AG04450 (cell line): ENCODE results near the gene LILRB1. TPM values are rescaled to one million over a fixed set of nuclear protein-coding genes. Genes with fewer than 3 reads are reported as not detected.

Experiments used
- CTCF ChIA-PET: fragments of 300-600, 350-600 bp; formaldehyde crosslinking; extraction: SDS; loops from one replicate; lab custom pipeline; 2022; ENCODE audit warnings: antibody characterized with exemption, inconsistent platforms; lab: Charles Lee
- POLR2A ChIA-PET: fragments of 350-600 bp; formaldehyde crosslinking; extraction: SDS; loops from one replicate; lab custom pipeline; 2021; ENCODE audit warnings: antibody characterized with exemption, inconsistent platforms; lab: Yijun Ruan, JAX
- DNase-seq: peaks from one replicate; pipeline ENCODE4 v3.0.0-alpha.2; 2011; ENCODE audit warnings: low read depth, low spot score
- H3K27ac ChIP-seq: one replicate; pipeline ENCODE4 v1.5.1; 2012; ENCODE audit warnings: low read depth, low read length, control low read depth
- H3K27me3 ChIP-seq: one replicate; pipeline ENCODE4 v1.6.0; 2012; ENCODE audit warnings: low read length; ENCODE audit not compliant: control insufficient read depth, insufficient read depth
- H3K4me3 ChIP-seq: 2 replicates; pipeline ENCODE4 v1.5.1; 2011; ENCODE audit warnings: mild to moderate bottlenecking, low read depth, low read length, control low read depth
- H3K9me3 ChIP-seq: 2 replicates; pipeline ENCODE4 v1.5.1; 2012; ENCODE audit warnings: low read length; ENCODE audit not compliant: control insufficient read depth, insufficient read depth
- polyA plus RNA-seq: library from polyadenylated mRNA; depleted of rRNA; stranded (reverse); fragments of >200 nt; gene quantifications from 2 replicates; pipeline ENCODE4 v1.2.3, GENCODE V29; 2011
- TF ChIP-seq, protein P1 (sequence below): IDR thresholded peaks from 2 replicates; pipeline ENCODE4 v1.5.1; 2011; ENCODE audit warnings: low read depth, low read length, control low read depth, inconsistent platforms

Gene LILRB1
- polyA plus RNA-seq, 1 experiment: not detected

DNA sequence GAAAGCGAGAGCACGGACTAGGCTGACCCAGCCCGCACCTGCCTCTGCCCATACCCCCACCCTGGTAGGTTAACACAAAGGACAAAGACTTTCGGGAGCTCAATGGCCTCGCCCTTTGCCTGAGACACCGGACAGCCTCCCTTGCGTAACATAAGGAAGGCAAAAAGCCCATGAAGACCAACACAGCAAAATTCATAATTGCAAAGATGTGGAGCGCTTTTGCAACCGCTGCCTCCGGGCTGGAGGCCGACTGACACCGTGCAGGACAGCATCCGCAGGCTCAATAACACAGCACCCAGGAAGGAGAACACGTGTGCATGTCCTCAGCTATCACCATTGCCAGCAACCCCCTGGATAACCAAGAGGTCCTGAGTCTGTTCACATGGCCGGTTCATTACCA, 21.5 kb upstream of the LILRB1 start:
- CTCF ChIA-PET: no interaction called here

DNA sequence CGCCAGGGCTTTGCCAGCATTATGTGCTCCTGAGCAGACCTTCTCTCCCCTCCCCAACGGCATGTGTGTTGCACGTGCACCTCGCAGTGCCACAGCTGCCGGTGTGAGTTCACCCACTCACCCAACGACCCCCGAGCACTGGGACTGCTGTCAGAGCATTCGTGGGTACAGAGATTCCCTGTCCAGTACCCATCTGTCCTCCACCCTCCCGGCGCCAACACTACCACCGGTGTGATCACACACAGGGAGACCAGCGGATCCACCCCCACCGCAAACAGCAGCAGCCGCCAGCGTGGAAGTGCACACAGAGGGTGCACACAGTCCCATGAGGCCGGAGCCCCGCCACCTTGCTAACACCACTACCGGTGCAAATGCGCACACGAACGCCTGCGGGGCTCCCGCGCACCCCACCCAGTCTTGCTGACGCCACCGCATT, 20.9 kb upstream of the LILRB1 start:
- TF ChIP-seq, protein P1, sequence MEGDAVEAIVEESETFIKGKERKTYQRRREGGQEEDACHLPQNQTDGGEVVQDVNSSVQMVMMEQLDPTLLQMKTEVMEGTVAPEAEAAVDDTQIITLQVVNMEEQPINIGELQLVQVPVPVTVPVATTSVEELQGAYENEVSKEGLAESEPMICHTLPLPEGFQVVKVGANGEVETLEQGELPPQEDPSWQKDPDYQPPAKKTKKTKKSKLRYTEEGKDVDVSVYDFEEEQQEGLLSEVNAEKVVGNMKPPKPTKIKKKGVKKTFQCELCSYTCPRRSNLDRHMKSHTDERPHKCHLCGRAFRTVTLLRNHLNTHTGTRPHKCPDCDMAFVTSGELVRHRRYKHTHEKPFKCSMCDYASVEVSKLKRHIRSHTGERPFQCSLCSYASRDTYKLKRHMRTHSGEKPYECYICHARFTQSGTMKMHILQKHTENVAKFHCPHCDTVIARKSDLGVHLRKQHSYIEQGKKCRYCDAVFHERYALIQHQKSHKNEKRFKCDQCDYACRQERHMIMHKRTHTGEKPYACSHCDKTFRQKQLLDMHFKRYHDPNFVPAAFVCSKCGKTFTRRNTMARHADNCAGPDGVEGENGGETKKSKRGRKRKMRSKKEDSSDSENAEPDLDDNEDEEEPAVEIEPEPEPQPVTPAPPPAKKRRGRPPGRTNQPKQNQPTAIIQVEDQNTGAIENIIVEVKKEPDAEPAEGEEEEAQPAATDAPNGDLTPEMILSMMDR: no peak
- no peak overlapping the region for H3K27ac ChIP-seq
- DNase-seq: no peak
- no peaks in the 10 kb centered on the region for H3K27me3 ChIP-seq
- CTCF ChIA-PET: no interaction called here
- POLR2A ChIA-PET: no interaction called here
- peaks cover 41% of the 10 kb centered on the region for H3K9me3 ChIP-seq
- no peak overlapping the region for H3K4me3 ChIP-seq

More for the DNA sequence above, 21.5 kb upstream of the LILRB1 start:
- Histone ChIP-seq H3K27me3 (no peaks in the 10 kb centered on the region), H3K27ac (no peak overlapping the region), H3K4me3 (no peak overlapping the region), H3K9me3 (peaks cover 41% of the 10 kb centered on the region)
- TF ChIP-seq, protein P1: no peak
- no peak for DNase-seq
- POLR2A ChIA-PET: no interaction called here

DNA sequence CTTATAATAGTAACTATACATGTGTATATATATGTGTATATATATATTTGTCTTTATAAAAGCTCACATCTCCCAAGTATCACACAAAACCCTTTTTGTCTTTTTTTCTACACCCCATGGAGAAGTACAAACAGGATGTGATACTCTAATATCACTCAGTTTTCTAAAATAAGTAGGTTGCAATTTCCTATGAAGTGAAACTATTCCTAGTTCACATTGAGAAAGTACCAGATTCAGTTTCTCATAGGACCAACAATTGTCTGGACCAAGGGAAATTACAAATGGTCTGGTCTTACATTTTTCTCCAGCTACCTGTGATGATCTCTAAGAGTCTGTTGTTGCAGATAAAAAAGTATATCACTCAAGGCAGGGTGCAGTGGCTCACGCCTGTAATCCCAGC, 17.9 kb upstream of the LILRB1 start:
- no peak overlapping the region for H3K4me3 ChIP-seq
- CTCF ChIA-PET: no interaction called here
- POLR2A ChIA-PET: no interaction called here
- TF ChIP-seq, protein P1: no peak
- no peak overlapping the region for H3K27ac ChIP-seq
- H3K9me3 ChIP-seq: peaks cover 29% of the 10 kb centered on the region
- H3K27me3 ChIP-seq: no peaks in the 10 kb centered on the region
- DNase-seq: no peak

DNA sequence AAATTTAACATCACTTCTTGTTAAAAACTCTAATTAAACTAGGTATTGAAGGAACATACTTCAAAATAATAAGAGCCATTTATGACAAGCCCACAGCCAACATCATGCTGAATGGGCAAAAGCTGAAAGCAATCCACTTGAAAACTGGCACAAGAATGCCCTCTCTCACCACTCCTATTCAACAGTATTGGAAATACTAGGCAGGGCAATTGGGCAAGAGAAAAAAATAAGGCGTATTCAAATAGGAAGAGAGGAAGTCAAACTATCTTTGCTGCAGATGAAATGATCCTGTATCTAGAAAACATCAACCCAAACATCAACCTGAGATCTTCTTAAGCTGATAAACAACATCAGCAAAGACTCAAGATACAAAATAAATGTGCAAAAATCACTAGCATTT, 15.6 kb upstream of the LILRB1 start:
- ChIA-PET POLR2A (no interaction called here), CTCF (no interaction called here)

DNA sequence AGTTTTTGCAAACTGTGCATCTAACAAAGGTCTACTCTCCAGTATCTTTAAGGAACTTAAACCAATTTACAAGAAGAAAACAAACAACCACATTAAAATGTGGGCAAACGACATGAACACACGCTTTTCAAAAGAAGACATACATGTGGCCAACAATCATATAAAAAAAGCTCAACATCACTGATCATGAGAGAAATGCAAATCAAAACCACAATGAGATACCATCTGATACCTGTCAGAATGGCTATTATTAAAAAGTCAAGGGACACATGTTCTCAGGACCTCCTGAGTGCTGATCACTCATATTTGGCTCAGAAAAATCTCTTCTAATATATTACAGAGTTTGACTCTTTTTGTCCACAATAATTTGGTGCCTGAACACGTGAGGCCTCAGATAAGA, 14.2 kb upstream of the LILRB1 start:
- H3K9me3 ChIP-seq: peaks cover 13% of the 10 kb centered on the region; the same call in 1 of the 2 replicates
- no peaks in the 10 kb centered on the region for H3K27me3 ChIP-seq
- TF ChIP-seq, protein P1: no peak
- ChIA-PET POLR2A (no interaction called here), CTCF (no interaction called here)
- no peak overlapping the region for H3K27ac ChIP-seq
- H3K4me3 ChIP-seq: no peak overlapping the region
- DNase-seq: no peak

More for the DNA sequence above, 15.6 kb upstream of the LILRB1 start:
- no peaks in the 10 kb centered on the region for H3K27me3 ChIP-seq
- no peak overlapping the region for H3K27ac ChIP-seq
- no peak for DNase-seq
- TF ChIP-seq, protein P1: no peak
- no peak overlapping the region for H3K4me3 ChIP-seq
- peaks cover 10% of the 10 kb centered on the region for H3K9me3 ChIP-seq
